ENCODE measurements around the gene CHRNB4.
A peak's percentile ranks its signal among the peaks of the same experiment; 100 is the strongest.

Gene CHRNB4

DNA sequence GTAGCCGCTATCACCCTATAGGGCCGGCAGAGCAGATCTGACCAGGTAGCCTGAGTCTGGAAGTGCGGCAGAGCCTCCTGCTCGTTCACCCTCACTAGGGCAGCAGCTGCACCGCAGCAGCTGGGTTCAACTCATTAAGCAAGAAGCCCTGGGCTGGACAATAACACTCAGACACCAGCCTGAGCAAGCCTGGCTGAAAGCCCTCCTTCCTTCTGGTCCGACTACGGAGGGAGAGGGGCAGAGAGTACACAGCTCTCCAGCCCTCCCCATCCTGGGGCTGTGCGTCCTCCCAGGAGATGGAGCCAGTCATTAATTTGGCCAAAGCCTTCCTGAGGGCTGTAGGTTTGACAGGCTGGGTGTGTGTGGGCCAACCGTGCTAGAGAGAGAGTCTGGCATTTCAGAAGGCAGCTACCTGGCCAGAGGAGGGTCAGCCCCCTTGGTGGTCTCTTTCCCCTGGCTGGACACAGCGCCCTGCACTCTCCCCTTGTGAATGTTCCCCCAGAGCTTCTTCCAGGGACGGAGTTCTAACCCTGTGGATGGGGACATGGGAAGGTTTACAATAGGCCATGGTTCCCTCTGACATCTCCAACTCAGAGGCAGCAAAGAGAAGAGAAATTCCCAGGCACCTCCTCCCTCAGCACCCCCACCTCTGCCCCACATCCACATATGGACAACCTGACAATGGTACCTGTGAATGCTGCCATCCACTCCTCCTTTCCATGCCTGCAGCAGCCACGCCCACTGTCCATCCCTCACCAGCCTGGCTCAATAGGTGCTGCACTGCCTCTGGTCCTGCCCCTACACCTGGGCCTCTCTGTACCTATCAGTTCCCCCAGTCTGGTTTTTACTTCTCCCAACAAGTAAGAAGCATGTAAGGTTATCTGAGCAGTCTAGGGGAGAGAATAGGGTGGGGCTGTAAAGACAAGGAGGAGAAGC lies 6.5 kb downstream of the CHRNB4 start:
- no peak for DNase-seq (ENCODE audit: low spot score)

GRCh38 chr15:78633348-78633747 lies 7.7 kb downstream of the CHRNB4 start:
- DNase-seq (ENCODE audit: low spot score), result no peak

- no peak for DNase-seq (ENCODE audit: low spot score)
These were observed 9.9 kb downstream of the CHRNB4 start for GRCh38 chr15:78630886-78631633.

DNA sequence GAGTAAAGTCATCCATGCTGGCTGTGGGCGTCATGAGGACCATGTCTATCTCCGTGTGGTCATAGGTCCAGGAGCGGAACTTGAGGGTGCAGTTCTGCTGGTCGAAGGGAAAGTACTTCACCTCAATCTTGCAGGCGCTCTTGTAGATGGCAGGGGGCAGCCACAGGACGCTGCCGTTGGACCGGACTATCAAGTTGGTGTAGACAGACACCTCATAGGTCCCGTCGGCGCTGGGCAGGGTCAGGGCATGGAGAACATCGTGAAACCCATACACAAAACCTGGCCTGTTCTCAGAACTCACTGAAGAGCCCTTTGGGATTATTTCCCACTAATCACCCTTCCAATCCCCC lies 11.3 kb downstream of the CHRNB4 start:
- no peak for DNase-seq (ENCODE audit: low spot score)

DNA sequence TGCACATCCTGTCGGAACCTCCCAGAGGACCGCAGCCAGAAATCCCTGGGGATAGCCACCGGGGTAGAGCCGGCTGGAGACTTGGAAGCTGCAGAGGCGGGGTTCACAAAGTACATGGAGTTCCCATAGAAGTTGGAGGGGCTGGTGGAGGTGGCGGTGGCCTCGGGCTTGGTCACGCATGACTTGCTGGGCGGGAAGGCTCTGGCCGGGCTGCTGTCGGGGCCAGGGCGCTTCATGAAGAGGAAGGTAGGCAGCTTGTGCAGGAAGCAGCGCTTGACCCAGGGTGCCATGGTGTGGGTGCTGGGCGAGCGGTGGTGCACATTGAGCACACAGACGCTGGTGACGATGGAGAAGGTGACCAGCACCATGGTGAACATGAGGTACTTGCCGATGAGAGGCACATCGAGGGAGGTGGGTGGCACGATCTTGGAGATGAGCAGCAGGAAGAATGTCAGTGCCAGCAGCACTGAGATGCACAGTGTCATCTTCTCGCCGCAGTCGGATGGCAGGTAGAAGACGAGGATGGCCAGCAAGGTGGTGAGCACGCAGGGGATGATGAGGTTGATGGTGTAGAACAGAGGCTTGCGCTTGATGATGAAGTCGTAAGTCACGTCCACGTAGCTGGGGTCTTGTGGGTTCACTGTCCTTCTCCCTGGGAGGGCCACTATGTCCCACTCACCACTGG lies 11.8 kb downstream of the CHRNB4 start:
- DNase-seq (ENCODE audit: low spot score), result no peak

DNA sequence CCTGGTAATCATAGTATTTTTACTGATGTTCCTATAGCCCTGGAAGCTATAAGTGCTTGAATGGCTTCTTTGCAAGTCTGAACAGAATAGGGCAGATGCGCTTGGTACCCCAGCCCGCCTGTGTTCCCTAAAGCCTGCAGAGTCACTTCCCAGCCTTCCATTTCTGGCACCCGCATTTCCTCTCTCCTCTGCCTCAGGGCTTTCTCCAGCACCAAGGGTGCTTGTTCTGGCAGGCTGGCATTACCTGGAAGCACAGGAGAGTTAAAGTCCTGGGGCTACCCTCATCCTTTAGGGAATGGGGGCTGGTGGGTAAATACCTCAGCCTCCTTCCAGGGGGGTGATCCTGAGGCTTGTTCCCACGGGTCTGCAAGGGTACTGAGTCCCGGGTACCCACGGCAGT lies 12.8 kb downstream of the CHRNB4 start:
- no peak for DNase-seq (ENCODE audit: low spot score)

GRCh38 chr15:78627348-78627747 lies 13.7 kb downstream of the CHRNB4 start:
- DNase-seq (ENCODE audit: low spot score), result no peak

GRCh38 chr15:78626381-78626995 lies 14.5 kb downstream of the CHRNB4 start:
- no peak for DNase-seq (ENCODE audit: low spot score)

- DNase-seq (ENCODE audit: low spot score), result no peak
These were observed 15.3 kb downstream of the CHRNB4 start for GRCh38 chr15:78625606-78626280.

DNA sequence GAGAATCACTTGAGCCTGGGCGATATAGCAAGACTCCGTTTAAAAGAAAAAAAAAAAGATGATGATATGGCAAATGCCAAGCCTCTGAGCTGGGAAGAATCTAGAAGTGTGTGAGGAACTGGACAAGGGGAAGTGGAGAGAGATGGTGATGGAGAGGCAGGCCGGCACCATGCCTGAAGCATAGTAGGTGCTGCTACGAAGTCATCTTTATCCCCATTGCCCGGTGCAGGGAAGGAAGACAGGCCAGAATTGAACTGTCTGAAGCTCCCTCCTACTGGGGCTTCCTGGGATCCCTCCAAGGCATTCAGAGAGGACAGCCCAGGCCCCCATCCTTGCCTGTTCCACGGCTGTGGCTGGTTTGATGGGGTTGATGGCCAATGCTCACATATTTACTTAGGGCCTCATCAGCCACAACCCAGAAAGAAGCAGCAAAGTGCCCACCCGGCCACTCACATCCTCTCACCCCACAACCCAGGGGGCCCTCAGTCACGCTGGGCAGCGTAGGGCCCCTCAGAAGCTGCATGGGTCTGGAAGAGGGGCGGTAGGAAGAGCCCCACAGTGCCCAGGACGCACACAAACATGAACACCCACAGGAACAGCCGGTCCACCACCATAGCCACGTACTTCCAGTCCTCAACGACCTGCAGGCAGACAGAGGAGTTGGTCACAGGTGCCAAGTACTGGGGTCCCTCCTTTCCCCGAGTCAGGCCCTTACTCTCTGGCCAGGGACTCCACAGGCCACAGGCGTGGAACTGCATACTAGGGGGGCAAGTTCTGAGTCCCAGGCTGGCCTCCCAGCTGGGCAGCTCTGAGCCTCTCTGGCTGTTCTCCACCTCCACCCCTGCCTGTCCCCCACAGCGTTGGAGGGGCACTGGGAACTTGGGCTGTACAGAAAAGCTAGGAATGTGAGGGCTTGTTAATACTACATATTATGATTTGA lies 16.1 kb downstream of the CHRNB4 start:
- DNase-seq (ENCODE audit: low spot score), result no peak

GRCh38 chr15:78623786-78624497 lies 17.1 kb downstream of the CHRNB4 start:
- DNase-seq (ENCODE audit: low spot score), result no peak

DNA sequence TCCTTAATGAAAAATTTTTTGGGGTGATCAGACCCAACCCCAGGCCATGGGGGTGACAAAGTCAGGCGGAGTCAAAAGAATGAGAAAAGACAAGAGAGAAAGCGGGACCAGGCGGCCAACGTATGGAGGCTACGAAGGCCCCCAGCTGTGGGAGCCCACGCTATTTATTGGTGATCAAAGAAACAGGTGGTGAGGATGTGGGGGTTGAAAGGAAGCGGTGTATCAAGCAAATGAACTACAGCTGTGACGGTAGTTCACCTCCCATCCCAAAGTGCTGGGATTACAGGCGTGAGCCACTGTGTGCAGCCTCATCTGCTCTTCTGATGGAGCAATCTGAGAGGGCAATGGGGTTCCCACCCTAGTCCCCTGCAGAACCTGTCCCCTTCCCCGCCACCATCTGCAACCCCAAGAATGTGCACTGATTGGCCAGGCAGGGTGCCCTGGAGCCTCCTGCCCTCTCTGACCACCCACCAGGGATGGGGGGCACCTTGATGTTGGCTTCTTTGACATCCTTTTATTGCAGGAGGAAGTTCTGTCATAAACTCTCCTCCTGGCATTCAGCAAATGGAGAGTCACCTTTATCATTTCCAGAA lies 19.1 kb downstream of the CHRNB4 start:
- no peak for DNase-seq (ENCODE audit: low spot score)

DNA sequence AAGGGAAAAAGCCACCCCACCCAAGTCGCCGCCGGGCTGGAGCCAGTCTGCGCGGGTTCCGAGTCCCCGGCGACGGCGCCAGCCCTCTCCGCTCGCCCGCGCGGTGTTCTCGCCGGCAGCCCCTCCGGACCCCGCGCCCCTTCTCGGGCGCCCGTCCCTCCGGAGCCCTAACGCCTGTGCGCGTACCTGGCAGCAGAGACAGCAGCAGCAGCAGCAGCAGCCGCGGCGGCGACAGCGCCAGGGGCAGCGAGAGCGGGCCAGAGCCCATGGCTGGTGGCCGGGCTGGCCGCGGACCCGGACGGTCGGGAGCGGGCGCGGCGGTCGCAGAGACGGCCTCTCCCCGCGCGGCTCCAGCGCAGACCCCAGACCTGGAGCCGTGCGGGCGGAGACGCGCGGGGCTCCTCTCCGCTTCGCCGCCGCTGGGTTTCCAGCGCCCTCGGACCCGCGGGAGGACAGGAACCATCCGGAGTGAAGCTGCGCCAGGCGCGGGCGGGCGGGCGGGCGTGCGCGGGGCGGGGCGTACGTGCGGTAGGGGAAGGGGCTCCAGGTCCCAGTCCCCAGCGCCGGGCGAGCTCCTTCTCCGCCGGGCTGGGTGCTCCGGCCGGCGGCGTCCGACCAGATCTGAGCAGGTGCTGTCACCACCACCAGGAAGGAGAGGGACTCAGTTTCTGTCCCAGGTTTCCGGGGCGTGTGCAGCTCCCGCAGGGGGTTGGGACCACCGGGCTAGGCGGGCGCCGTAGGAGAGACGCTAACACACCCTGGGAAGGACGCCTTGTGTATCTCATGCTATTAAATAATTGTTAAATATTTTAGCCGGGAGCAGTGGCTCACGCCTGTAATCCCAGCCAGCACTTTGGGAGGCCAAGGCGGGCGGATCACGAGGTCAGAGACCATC lies 20.2 kb downstream of the CHRNB4 start, which contains the start of gene CHRNA3:
Gene CHRNA3 (minus strand): TSS at position 470 of the 895 bp plus-strand sequence. CDS start 202 bp downstream, at position 268.
- no peak for DNase-seq (ENCODE audit: low spot score)

DNA sequence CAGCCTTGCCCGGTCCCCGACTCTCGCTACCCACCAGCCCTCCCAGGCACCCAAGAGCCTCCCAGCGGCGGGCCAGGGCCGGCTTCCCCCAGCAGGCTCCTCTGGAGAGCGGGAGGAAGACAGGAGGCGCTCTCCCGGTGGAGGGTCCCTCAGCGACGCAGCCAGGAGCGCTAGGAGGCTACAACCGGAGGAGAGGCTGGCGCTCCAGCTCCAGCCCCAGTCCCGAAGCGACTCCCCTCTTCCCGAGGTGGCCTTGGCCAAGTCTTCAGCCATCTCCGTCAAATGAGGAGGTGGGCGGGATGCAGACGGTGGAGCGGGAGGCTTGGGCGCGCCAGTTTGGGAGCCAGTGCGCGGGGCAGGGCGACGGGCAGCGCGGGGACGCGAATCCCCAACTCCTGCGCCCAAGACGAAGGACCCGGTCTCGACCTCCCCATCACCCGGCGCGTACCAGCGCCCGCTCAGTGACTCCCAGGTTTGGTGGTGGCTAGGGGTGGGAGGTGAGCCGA lies 20.9 kb downstream of the CHRNB4 start:
- no peak for DNase-seq (ENCODE audit: low spot score)

DNA sequence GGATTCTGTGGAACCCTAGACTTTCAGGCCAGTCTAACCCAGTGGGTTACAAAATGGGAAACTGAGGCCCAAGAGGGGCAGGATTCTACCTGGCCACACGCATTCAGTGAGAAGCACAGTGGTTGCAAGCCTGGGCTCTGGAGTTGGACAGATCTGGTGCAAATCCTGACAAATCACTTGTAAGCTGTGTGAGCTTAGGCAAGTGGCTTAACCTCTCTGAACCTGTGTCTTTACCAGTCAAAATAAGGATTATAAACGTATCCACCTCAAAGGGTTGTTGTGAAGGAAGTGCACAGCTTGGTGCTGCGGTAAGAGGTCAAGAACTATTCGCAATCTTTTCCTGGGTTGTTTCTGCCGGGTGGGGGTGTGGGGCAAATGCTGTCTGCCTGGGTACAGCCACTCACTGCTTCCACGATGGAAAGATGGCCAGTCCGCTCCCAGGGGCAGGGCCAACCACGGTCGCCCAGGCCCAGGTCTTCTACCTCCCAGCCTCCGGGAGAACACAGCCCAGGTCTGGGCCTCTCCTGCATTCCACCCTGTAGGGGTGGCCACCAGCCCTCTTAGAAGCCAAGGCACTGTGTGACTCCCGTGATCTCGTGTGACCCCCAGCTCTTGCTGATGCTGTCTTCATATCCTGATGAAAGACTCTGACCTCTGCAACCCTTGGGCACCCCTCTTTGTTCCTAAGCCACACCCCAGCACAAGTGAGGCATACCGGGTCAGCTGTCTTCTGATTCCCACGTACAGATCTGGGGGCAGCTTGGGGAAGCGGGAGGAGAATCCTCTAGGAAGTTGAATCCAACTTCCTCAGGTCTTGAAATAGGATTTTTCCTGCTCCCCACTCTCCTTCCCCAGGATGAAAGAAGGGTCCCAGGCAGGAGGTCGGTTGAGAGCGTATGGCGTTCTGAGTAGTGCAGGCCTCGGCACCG lies 21.7 kb downstream of the CHRNB4 start:
- no peak for DNase-seq (ENCODE audit: low spot score)

- DNase-seq (ENCODE audit: low spot score), result peak; percentile 78
These were observed 22.5 kb downstream of the CHRNB4 start for GRCh38 chr15:78618490-78618934.

- DNase-seq (ENCODE audit: low spot score), result no peak
These were observed 22.9 kb downstream of the CHRNB4 start for GRCh38 chr15:78618064-78618463.

Data from germinal center (tissue), 1 donor.